Body of pancreas (tissue), 4 donors: ENCODE results near the gene GPER1.

ENCODE experiments used
- CTCF ChIP-seq, 7 experiments: fragments of 450-650 bp in 4 of 7; fragments of 200-600 bp in 3 of 7; sonication (generic) in 3 of 7; IDR thresholded peaks; one replicate each; pipeline ENCODE4 v1.5.1; 2016 to 2019; ENCODE audit warnings: antibody characterized with exemption in 7 of 7
- POLR2A ChIP-seq, 3 donors: fragments of 450-650 bp; IDR thresholded peaks; one replicate each; pipeline ENCODE4 v1.6.1; 2016; ENCODE audit warnings: antibody characterized with exemption in 3 of 3, mild to moderate bottlenecking in 2 of 3

DNA sequence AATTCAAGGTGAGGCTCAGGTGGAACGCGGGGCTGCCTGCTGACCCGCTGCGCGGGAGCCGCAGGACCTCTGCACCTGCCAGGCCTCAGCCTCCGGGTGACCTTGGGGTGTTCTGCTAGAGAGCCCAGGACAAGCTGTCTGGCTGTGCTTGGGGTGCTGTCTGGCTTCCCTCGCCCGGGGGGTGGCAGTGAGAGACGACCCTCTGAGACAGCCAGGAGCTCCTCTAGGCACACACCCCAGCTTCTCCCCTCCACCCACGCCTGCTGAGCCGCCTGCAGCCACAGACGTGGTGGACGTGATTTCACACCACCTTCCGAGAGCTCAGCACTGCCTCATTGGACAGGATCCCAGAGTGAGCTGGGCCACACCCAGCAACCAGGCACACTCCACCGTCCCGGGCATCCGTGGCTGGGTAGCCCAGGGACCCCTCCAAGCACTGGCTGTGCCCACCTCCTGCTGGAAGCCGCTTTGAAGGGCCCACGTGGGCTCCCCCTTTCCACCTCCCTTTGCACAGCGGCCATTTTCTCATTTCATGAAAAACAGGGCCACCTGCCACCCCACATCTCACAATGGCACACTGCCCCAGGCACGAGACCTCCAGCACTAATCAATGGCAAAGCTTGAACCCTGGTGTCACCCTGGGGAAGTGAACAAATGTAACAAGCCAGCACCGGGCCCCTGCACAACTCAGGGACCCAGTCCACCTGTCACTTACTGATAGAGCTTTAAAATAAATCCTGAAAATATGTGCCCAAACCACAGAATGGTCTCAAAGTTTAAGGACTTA is 37.1 kb downstream of the GPER1 start:
- TF ChIP-seq POLR2A (IDR thresholded peaks at IDR 0.05), result no peak
- TF ChIP-seq CTCF (IDR thresholded peaks at IDR 0.05), result no peak
